ENCODE measurements around the gene CXCL12.

DNA sequence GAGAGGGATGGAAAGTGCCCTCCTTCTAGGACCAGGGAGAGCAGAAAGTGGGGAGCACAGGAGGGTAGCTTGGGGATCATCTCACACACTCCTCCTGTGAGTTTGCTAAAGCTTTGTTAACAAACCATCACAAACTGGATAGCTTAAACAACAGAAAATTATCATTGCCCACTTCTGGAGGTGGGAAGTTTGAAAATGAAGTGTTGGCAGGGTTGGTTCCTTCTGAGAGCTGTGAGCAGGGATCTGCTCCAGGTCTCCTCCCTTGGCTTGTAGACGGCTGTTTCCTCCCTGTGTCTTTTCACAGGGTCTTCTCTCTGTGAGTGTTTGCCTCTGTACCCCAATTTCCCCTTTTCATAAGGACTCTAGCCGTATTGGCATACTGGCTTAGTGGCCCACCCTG is 32.0 kb upstream of the CXCL12 start:
- TF ChIP-seq ARNT (IDR thresholded peaks at IDR 0.05) (no peak), SUZ12 (IDR thresholded peaks at IDR 0.05) (no peak), FOXK2 (IDR thresholded peaks at IDR 0.05) (no peak), BHLHE40 (IDR thresholded peaks at IDR 0.05; ENCODE audit: borderline replicate concordance) (no peak), TARDBP (IDR thresholded peaks at IDR 0.05) (no peak), CTBP1 (IDR thresholded peaks at IDR 0.05; ENCODE audit: borderline replicate concordance) (no peak), HDGF (IDR thresholded peaks at IDR 0.05; ENCODE audit: borderline replicate concordance) (no peak), LEF1 (IDR thresholded peaks at IDR 0.05; ENCODE audit: borderline replicate concordance) (no peak), SP1 (IDR thresholded peaks at IDR 0.05) (no peak), FOXM1 (IDR thresholded peaks at IDR 0.05; ENCODE audit: borderline replicate concordance) (no peak), ELF4 (IDR thresholded peaks at IDR 0.05) (no peak), NFRKB (IDR thresholded peaks at IDR 0.05) (no peak)

Measured in HEK293T (cell line).